Measurements from ENCODE around the gene RAD18.

GRCh38 chr3:9008550-9009255 is 45.4 kb upstream of the RAD18 start:
- TF ChIP-seq CTCF (IDR thresholded peaks at IDR 0.05; ENCODE audit: low read depth, low read length, poor library complexity, severe bottlenecking) (no peak), EZH2phosphoT487 (IDR thresholded peaks at IDR 0.05; ENCODE audit: borderline replicate concordance, low read length) (no peak)
